HL-60 (cell line): Measurements from ENCODE around the gene KLHL40.

Experiments used
- DNase-seq, 2 experiments: peaks; one replicate each; pipeline ENCODE4 v3.0.0-alpha.2; 2010 to 2020; ENCODE audit warnings: low read depth in 1 of 2, low spot score in 1 of 2
- H3K27ac ChIP-seq: fragments of 250-450 bp; sonication (Bioruptor Pico); replicated peaks from 2 replicates; pipeline ENCODE4 v1.5.1; 2020; ENCODE audit warnings: mild to moderate bottlenecking, moderate library complexity
- H3K27me3 ChIP-seq: fragments of 250-450 bp; sonication (Bioruptor Pico); 2 replicates; pipeline ENCODE4 v1.5.1; 2021; ENCODE audit warnings: mild to moderate bottlenecking, moderate library complexity; ENCODE audit not compliant: insufficient read depth, poor library complexity, severe bottlenecking
- H3K4me3 ChIP-seq: replicated peaks from 2 replicates; pipeline ENCODE4 v1.5.1; 2011; ENCODE audit warnings: mild to moderate bottlenecking, control low read depth, low read length; ENCODE audit not compliant: insufficient read depth
- GABPA ChIP-seq: IDR thresholded peaks from 2 replicates; pipeline ENCODE4 v1.6.1; 2012; ENCODE audit warnings: low read depth
- POLR2AphosphoS5 ChIP-seq: IDR thresholded peaks from 2 replicates; pipeline ENCODE4 v1.6.1; 2012; ENCODE audit warnings: low read depth
- SPI1 ChIP-seq: IDR thresholded peaks from 2 replicates; pipeline ENCODE4 v1.6.1; 2012; ENCODE audit warnings: low read depth, mild to moderate bottlenecking, borderline replicate concordance
- TF ChIP-seq, protein P1 (sequence below): IDR thresholded peaks from 2 replicates; pipeline ENCODE4 v1.6.1; 2012; ENCODE audit warnings: low read depth; ENCODE audit not compliant: insufficient replicate concordance
- TF ChIP-seq, protein P2 (sequence below): IDR thresholded peaks from one replicate; pipeline ENCODE4 v1.5.1; 2011; ENCODE audit warnings: low read length, control low read depth, inconsistent platforms; ENCODE audit not compliant: insufficient read depth

The KLHL40 gene

DNA sequence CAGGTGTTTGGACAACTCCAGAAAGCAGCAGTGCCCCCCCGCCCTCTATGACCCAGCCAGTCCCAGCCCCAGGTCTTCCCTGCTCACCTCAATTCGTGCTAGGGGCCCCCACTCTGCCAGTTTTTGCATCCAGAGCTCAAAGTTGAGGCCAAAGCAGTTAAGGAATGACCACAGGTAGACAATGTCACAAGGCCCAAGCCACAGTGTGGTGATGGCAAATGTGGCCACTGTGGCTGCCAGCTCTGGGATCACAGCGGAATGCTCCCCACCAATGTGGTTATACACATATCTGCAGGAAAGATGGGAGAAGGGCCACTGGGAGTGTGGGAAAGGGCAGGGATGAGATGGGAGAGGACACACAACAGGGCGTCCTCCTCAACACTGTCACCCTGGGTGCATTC is 8.2 kb downstream of the KLHL40 start:
- Histone ChIP-seq H3K27ac (no peak overlapping the region), H3K4me3 (no peak overlapping the region), H3K27me3 (no peaks in the 10 kb centered on the region)
- TF ChIP-seq, protein P1, sequence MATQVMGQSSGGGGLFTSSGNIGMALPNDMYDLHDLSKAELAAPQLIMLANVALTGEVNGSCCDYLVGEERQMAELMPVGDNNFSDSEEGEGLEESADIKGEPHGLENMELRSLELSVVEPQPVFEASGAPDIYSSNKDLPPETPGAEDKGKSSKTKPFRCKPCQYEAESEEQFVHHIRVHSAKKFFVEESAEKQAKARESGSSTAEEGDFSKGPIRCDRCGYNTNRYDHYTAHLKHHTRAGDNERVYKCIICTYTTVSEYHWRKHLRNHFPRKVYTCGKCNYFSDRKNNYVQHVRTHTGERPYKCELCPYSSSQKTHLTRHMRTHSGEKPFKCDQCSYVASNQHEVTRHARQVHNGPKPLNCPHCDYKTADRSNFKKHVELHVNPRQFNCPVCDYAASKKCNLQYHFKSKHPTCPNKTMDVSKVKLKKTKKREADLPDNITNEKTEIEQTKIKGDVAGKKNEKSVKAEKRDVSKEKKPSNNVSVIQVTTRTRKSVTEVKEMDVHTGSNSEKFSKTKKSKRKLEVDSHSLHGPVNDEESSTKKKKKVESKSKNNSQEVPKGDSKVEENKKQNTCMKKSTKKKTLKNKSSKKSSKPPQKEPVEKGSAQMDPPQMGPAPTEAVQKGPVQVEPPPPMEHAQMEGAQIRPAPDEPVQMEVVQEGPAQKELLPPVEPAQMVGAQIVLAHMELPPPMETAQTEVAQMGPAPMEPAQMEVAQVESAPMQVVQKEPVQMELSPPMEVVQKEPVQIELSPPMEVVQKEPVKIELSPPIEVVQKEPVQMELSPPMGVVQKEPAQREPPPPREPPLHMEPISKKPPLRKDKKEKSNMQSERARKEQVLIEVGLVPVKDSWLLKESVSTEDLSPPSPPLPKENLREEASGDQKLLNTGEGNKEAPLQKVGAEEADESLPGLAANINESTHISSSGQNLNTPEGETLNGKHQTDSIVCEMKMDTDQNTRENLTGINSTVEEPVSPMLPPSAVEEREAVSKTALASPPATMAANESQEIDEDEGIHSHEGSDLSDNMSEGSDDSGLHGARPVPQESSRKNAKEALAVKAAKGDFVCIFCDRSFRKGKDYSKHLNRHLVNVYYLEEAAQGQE = no peak
- no peak for TF ChIP-seq SPI1
- TF ChIP-seq, protein P2, sequence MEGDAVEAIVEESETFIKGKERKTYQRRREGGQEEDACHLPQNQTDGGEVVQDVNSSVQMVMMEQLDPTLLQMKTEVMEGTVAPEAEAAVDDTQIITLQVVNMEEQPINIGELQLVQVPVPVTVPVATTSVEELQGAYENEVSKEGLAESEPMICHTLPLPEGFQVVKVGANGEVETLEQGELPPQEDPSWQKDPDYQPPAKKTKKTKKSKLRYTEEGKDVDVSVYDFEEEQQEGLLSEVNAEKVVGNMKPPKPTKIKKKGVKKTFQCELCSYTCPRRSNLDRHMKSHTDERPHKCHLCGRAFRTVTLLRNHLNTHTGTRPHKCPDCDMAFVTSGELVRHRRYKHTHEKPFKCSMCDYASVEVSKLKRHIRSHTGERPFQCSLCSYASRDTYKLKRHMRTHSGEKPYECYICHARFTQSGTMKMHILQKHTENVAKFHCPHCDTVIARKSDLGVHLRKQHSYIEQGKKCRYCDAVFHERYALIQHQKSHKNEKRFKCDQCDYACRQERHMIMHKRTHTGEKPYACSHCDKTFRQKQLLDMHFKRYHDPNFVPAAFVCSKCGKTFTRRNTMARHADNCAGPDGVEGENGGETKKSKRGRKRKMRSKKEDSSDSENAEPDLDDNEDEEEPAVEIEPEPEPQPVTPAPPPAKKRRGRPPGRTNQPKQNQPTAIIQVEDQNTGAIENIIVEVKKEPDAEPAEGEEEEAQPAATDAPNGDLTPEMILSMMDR = no peak
- no peak for TF ChIP-seq GABPA
- no peak for TF ChIP-seq POLR2AphosphoS5
- DNase-seq = no peak

DNA sequence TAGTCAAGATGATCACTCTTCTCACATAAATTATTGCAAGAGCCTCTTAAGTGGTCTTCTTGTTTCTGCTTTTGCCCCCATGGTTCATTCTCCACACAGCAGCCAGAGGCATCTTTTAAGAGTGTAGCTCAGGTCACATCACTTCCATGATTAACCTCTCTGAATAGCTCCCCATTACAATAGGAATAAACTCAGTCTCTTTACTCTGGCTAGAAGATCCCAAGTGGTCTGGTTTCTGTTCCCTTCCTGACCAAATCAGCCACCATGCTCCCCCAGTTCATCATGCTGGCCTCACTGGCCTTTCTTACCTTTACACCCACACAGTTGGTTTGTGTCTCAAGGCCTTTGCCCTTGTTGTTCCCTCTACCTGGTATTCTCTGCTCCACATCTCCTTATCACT is 9.0 kb downstream of the KLHL40 start:
- Histone ChIP-seq H3K4me3 (no peak overlapping the region), H3K27me3 (no peaks in the 10 kb centered on the region), H3K27ac (no peak overlapping the region)
- no peak for DNase-seq
- TF ChIP-seq, protein P2 = no peak
- TF ChIP-seq, protein P1 = no peak
- no peak for TF ChIP-seq SPI1
- no peak for TF ChIP-seq POLR2AphosphoS5
- TF ChIP-seq GABPA = no peak

DNA sequence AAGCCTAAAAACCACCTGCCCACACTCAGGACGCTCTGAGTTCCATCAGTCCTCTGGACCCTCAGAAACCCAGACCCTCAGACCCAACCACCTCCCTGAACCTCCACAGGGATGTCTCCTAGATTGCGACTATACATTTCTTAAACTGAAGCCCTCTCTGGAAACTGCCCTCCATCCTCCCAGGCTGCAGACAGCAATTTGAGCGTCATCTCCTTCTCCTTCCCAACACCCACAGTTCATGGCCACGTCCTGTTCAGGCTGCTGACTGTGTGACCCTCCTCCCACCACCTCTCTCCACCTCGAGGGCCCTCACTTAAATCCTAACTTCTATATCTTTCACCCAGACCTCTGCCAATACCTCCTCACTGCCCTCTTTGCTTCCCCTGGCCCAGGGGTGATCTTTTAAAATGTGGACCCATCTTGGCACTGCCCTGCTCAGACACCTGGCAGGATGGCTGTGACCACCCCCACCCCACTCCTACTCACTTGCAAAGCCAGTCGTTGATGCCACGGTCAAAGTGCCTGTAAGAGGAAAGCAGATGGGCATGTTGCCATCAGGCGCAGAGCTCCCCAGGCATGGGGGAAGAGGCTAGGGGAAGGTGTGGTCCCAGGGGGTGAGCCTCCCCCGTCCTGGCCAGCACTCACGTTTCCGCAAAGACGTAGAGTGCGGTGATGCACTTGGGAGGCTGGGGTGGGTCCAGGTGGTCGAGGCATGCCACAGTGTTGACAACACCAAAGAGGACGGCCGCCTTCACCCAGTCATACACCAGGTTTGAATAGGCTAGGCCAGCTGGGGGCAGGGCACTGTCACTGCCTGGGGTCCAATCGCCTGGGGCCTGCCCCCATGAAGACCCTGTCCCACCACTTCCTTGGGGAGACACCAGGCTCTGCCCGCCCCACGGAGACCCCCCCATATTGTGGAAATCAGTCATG is 11.3 kb downstream of the KLHL40 start:
- Histone ChIP-seq H3K27ac (no peak overlapping the region), H3K27me3 (no peaks in the 10 kb centered on the region), H3K4me3 (no peak overlapping the region)
- no peak for DNase-seq
- TF ChIP-seq POLR2AphosphoS5 (no peak), SPI1 (no peak), GABPA (no peak)
- TF ChIP-seq, protein P1 = no peak
- TF ChIP-seq, protein P2 = no peak
